Smooth muscle cell (in vitro differentiated cells): ENCODE data around the gene LY6G5B. TPM values are rescaled to one million over a fixed set of nuclear protein-coding genes. Genes with fewer than 3 reads are reported as not detected.
A peak's percentile ranks its signal among the peaks of the same experiment; 100 is the strongest.

ENCODE experiments used
- DNase-seq: peaks from one replicate; lab custom pipeline; 2025; ENCODE audit not compliant: unreplicated experiment; lab: John Stamatoyannopoulos, UW
- H2AFZ ChIP-seq: fragments of 200-600 bp; sonication (generic); 2 replicates; pipeline ENCODE4 v1.6.0; 2016; ENCODE audit warnings: antibody characterized with exemption, low read depth, mild to moderate bottlenecking
- H3F3A ChIP-seq: fragments of 200-600 bp; sonication (generic); 2 replicates; pipeline ENCODE4 v1.6.0; 2017; ENCODE audit warnings: antibody characterized with exemption, low read depth
- H3K27ac ChIP-seq: fragments of 200-600 bp; sonication (generic); 2 replicates; pipeline ENCODE4 v1.5.1; 2016; ENCODE audit warnings: low read depth, mild to moderate bottlenecking
- H3K27me3 ChIP-seq: fragments of 200-600 bp; sonication (generic); 2 replicates; pipeline ENCODE4 v1.6.1; 2016; ENCODE audit warnings: low read depth, mild to moderate bottlenecking
- H3K36me3 ChIP-seq: fragments of 200-600 bp; sonication (generic); 2 replicates; pipeline ENCODE4 v1.5.1; 2016; ENCODE audit warnings: low read depth
- H3K4me1 ChIP-seq: fragments of 200-600 bp; sonication (generic); 2 replicates; pipeline ENCODE4 v1.5.1; 2016; ENCODE audit warnings: low read depth
- H3K4me2 ChIP-seq: fragments of 200-600 bp; sonication (generic); 2 replicates; pipeline ENCODE4 v1.6.0; 2016; ENCODE audit warnings: mild to moderate bottlenecking
- H3K4me3 ChIP-seq: fragments of 200-600 bp; sonication (generic); 2 replicates; pipeline ENCODE4 v1.5.1; 2016; ENCODE audit warnings: mild to moderate bottlenecking
- H3K79me2 ChIP-seq: fragments of 200-600 bp; sonication (generic); 2 replicates; pipeline ENCODE4 v1.6.0; 2016; ENCODE audit warnings: low read depth, mild to moderate bottlenecking
- H3K9ac ChIP-seq: fragments of 200-600 bp; sonication (generic); 2 replicates; pipeline ENCODE4 v1.6.0; 2016; ENCODE audit warnings: low read depth
- H3K9me3 ChIP-seq: fragments of 200-600 bp; sonication (generic); replicated peaks from 2 replicates; pipeline ENCODE4 v1.5.1; 2016; ENCODE audit warnings: low read depth
- H4K20me1 ChIP-seq: fragments of 200-600 bp; sonication (generic); 2 replicates; pipeline ENCODE4 v1.6.0; 2016; ENCODE audit warnings: low read depth
- CTCF ChIP-seq: fragments of 200-600 bp; sonication (generic); IDR thresholded peaks from 2 replicates; pipeline ENCODE4 v1.5.1; 2017; ENCODE audit warnings: borderline replicate concordance, mild to moderate bottlenecking, antibody characterized with exemption; ENCODE audit not compliant: insufficient read depth, poor library complexity, severe bottlenecking
- WGBS: methylation state at CpG from one replicate; pipeline ENCODE4 v1.1.7; 2016; ENCODE audit warnings: low lambda C conversion rate; 5-methylcytosine and 5-hydroxymethylcytosine counted together
- polyA plus RNA-seq: library from polyadenylated mRNA; unstranded; fragments of >200 nt; fragmentation: Nextera tagmentation; extraction: Ambion mirVana; gene quantifications from 2 replicates; pipeline ENCODE4 v1.2.1, GENCODE V29; 2016
- total RNA-seq: library from RNA; depleted of rRNA; stranded (reverse); fragments of >200 nt; gene quantifications from 2 replicates; pipeline ENCODE4 v1.2.3, GENCODE V29; 2014

LY6G5B gene
- total and polyA plus RNA-seq, 2 experiments from 2014 or later, result 1.5 to 5.6 TPM

DNA sequence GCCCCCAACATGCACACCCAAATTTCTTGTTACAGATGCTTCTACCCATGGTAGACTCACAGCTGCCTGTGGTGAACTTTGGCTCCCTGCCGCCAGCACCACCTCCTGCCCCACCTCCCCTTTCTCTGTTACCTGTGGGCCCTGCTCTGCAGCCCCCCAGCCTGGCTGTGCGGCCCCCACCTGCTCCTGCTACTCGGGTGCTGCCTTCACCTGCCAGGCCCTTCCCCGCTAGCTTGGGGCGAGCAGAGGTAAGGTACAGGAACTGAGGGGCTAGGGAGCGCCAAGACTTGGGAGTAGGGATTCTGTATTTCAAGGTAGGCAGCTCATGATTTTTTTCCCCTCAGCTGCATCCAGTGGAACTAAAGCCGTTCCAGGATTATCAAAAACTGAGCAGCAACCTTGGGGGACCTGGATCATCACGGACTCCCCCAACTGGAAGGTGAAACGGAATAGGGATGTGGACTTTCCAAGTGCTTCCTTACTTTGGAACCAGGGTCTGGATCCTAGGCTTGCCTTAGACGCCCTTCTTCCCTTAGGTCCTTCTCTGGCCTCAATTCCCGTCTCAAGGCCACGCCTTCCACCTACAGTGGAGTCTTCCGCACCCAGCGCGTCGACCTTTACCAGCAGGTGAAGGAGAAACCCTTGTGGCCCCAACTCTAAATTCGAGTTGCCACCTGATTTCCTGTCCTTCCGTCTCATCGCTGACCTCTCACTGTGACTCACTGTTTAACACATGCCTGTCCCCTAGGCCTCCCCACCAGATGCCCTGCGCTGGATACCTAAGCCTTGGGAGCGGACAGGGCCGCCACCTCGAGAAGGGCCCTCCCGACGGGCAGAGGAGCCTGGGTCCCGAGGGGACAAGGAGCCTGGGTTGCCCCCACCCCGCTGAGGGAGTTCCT, 32.8 kb upstream of the LY6G5B start:
- H3K27ac ChIP-seq, result no peak overlapping the region

DNA sequence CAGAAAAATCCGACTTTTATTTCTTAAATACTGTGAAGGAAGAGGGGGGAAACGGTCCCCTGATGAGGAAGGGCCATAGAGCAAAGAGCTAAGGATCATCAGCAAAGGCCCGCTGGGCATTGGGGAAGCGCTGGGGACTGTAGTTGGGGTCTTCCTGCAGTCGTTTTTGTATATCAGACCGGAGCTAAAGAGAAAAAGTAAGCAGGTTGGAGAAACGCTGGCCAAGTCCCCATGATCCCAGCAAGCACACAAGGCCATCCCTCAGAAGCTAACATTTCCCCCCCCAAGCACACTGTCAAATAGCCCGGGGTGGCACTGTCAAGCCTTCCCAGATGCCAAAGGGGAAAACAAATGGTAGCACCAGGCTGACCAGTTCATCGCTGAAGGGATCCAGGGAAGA, 30.7 kb upstream of the LY6G5B start:
- Histone ChIP-seq H3K9ac (no peak overlapping the region), H3K79me2 (no peaks in the 10 kb centered on the region), H3K27ac (peak overlapping the region; percentile 67), H3K4me3 (no peak overlapping the region), H4K20me1 (peaks cover 20% of the 10 kb centered on the region), H3F3A (peaks cover 58% of the 10 kb centered on the region), H3K36me3 (peaks cover 13% of the 10 kb centered on the region), H3K4me2 (no peak overlapping the region), H3K4me1 (no peaks in the 10 kb centered on the region), H3K9me3 (no peaks in the 10 kb centered on the region), H3K27me3 (no peaks in the 10 kb centered on the region), H2AFZ (no peak overlapping the region)
- no peak for DNase-seq
- 92% methylated on average over 9 of the region's 9 CpGs for WGBS
- TF ChIP-seq CTCF, result no peak

More for the DNA sequence above, 32.8 kb upstream of the LY6G5B start:
- H3K79me2 ChIP-seq, result peaks cover 3% of the 10 kb centered on the region
- H3K4me1 ChIP-seq, result no peaks in the 10 kb centered on the region
- H4K20me1 ChIP-seq, result peaks cover 40% of the 10 kb centered on the region
- H3K36me3 ChIP-seq, result peaks cover 20% of the 10 kb centered on the region
- H3F3A ChIP-seq, result peaks cover 77% of the 10 kb centered on the region
- no peak overlapping the region for H3K4me2 ChIP-seq
- no peak overlapping the region for H3K4me3 ChIP-seq
- no peak overlapping the region for H3K9ac ChIP-seq
- no peaks in the 10 kb centered on the region for H3K9me3 ChIP-seq
- TF ChIP-seq CTCF, result no peak
- no peak for DNase-seq
- 94% methylated on average over 22 of the region's 27 CpGs for WGBS
- H3K27me3 ChIP-seq, result no peaks in the 10 kb centered on the region
- H2AFZ ChIP-seq, result no peak overlapping the region

DNA sequence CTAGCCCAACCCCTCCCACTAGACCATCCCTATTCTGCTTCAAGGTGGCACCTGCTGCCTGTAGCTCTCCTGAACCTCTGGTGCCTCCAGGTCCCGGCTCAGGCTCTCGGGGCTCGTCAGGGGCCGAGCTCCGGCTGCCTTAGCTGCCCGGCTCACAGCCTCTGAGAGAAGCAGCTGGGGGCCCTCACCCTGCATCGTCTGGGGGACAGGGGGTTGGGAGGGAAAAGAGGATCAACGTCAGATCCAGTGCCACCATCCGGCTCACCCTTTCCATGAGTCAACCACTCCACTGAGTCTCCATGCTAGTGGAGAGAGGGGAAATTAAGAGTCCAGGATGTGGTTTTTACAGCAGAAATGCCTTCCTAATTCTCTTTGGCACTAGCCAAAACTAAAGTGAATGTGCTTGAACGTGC, 30.3 kb upstream of the LY6G5B start:
- H3K79me2 ChIP-seq, result no peaks in the 10 kb centered on the region
- no peak overlapping the region for H3K4me2 ChIP-seq
- TF ChIP-seq CTCF, result no peak
- H3K9ac ChIP-seq, result no peak overlapping the region
- no peak overlapping the region for H3K4me3 ChIP-seq
- H3K9me3 ChIP-seq, result no peaks in the 10 kb centered on the region
- H3K36me3 ChIP-seq, result peaks cover 9% of the 10 kb centered on the region
- no peaks in the 10 kb centered on the region for H3K4me1 ChIP-seq
- peak overlapping the region; percentile 67 for H3K27ac ChIP-seq
- no peaks in the 10 kb centered on the region for H3K27me3 ChIP-seq
- DNase-seq, result no peak
- peaks cover 16% of the 10 kb centered on the region for H4K20me1 ChIP-seq
- H2AFZ ChIP-seq, result no peak overlapping the region
- WGBS, result 76% methylated on average over 10 of the region's 10 CpGs
- peaks cover 54% of the 10 kb centered on the region for H3F3A ChIP-seq
